ENCODE results near the gene RTN4R.

The RTN4R gene

GRCh38 chr22:20229916-20230775, 38.0 kb downstream of the RTN4R start:
- DNase-seq (ENCODE audit: low read depth) = no peak

- DNase-seq (ENCODE audit: low read depth) = no peak
Measured at GRCh38 chr22:20228939-20229272, 39.2 kb downstream of the RTN4R start.

GRCh38 chr22:20228055-20228938, 39.8 kb downstream of the RTN4R start:
- DNase-seq (ENCODE audit: low read depth) = no peak

- DNase-seq (ENCODE audit: low read depth) = no peak
Measured at GRCh38 chr22:20227363-20227762, 40.8 kb downstream of the RTN4R start.

GRCh38 chr22:20226760-20227350, 41.3 kb downstream of the RTN4R start:
- no peak for DNase-seq (ENCODE audit: low read depth)

- DNase-seq (ENCODE audit: low read depth) = no peak
Measured at GRCh38 chr22:20226077-20226716, 41.9 kb downstream of the RTN4R start.

- no peak for DNase-seq (ENCODE audit: low read depth)
Measured at GRCh38 chr22:20225693-20225966, 42.5 kb downstream of the RTN4R start.

GRCh38 chr22:20224917-20225692, 43.0 kb downstream of the RTN4R start:
- DNase-seq (ENCODE audit: low read depth) = no peak

- DNase-seq (ENCODE audit: low read depth) = no peak
Measured at GRCh38 chr22:20224256-20224626, 43.9 kb downstream of the RTN4R start.

GRCh38 chr22:20223421-20224255, 44.5 kb downstream of the RTN4R start:
- DNase-seq (ENCODE audit: low read depth) = no peak

- no peak for DNase-seq (ENCODE audit: low read depth)
Measured at GRCh38 chr22:20222764-20223420, 45.2 kb downstream of the RTN4R start.

- DNase-seq (ENCODE audit: low read depth) = no peak
Measured at GRCh38 chr22:20221421-20222340, 46.4 kb downstream of the RTN4R start.

- DNase-seq (ENCODE audit: low read depth) = no peak
Measured at GRCh38 chr22:20220629-20221026, 47.5 kb downstream of the RTN4R start.

GRCh38 chr22:20219667-20220628, 48.2 kb downstream of the RTN4R start:
- DNase-seq (ENCODE audit: low read depth) = no peak

GRCh38 chr22:20218987-20219386, 49.1 kb downstream of the RTN4R start:
- DNase-seq (ENCODE audit: low read depth) = no peak

- no peak for DNase-seq (ENCODE audit: low read depth)
Measured at GRCh38 chr22:20218326-20218872, 49.7 kb downstream of the RTN4R start.

- DNase-seq (ENCODE audit: low read depth) = no peak
Measured at GRCh38 chr22:20217563-20217962, 50.6 kb downstream of the RTN4R start.

Data from HS-27A (cell line).